K562 (cell line): Measurements from ENCODE around the gene IFI6. TPM values are rescaled to one million over a fixed set of nuclear protein-coding genes. Genes with fewer than 3 reads are reported as not detected.

Experiments used
- BRF2 ChIP-seq: IDR thresholded peaks from 3 replicates; pipeline ENCODE4 v1.6.1; 2011; ENCODE audit warnings: borderline replicate concordance, mild to moderate bottlenecking; ENCODE audit not compliant: insufficient read length, insufficient read depth
- CC2D1A ChIP-seq: fragments of 450-650 bp; IDR thresholded peaks from 2 replicates; pipeline ENCODE4 v1.6.1; 2017; ENCODE audit warnings: mild to moderate bottlenecking
- CXXC5 ChIP-seq: fragments of 250-450 bp; sonication (Bioruptor Pico); IDR thresholded peaks from 2 replicates; pipeline ENCODE4 v1.8.0; 2022; ENCODE audit warnings: inconsistent platforms, mild to moderate bottlenecking, moderate library complexity
- DDX20 ChIP-seq: fragments of 450-650 bp; IDR thresholded peaks from 2 replicates; pipeline ENCODE4 v1.6.1; 2016; ENCODE audit warnings: missing genetic modification characterization, low read depth, mild to moderate bottlenecking, missing compliant biosample characterization, moderate library complexity
- FUS ChIP-seq: fragments of 200-400 bp; formaldehyde crosslinking; optimal IDR thresholded peaks from 2 replicates; pipeline ENCODE3; 2017; ENCODE audit warnings: low read depth, low read length
- HSF4 ChIP-seq: fragments of 250-450 bp; sonication (Bioruptor Pico); IDR thresholded peaks from 2 replicates; pipeline ENCODE4 v2.1.2; 2022; ENCODE audit warnings: mild to moderate bottlenecking, moderate library complexity, borderline replicate concordance
- SREBF1 ChIP-seq: fragments of 150-350 bp; IDR thresholded peaks from 2 replicates; pipeline ENCODE4 v1.6.1; 2014; ENCODE audit warnings: antibody characterized with exemption, low read depth, low read length, borderline replicate concordance
- TRIM28 ChIP-seq: fragments of 450-650 bp; IDR thresholded peaks from 2 replicates; pipeline ENCODE4 v1.6.1; 2017
- TSC22D4 ChIP-seq: fragments of 450-650 bp; IDR thresholded peaks from 2 replicates; pipeline ENCODE4 v1.6.1; 2016; ENCODE audit warnings: missing genetic modification characterization, missing biosample characterization, control low read depth
- XRCC5 ChIP-seq: fragments of 200-400 bp; formaldehyde crosslinking; IDR thresholded peaks from 2 replicates; pipeline ENCODE4 v1.6.1; 2017; ENCODE audit warnings: low read depth, mild to moderate bottlenecking, low read length
- ZBTB33 ChIP-seq: sonication (generic); formaldehyde crosslinking; IDR thresholded peaks from 2 replicates; pipeline ENCODE4 v1.8.1; 2023; ENCODE audit warnings: mild to moderate bottlenecking, missing genetic modification reagents
- ZC3H4 ChIP-seq: sonication (generic); formaldehyde crosslinking; IDR thresholded peaks from 2 replicates; pipeline ENCODE4 v1.9.0; 2021; ENCODE audit warnings: missing genetic modification reagents, borderline replicate concordance
- ZNF217 ChIP-seq: sonication (generic); formaldehyde crosslinking; IDR thresholded peaks from 2 replicates; pipeline ENCODE4 v1.8.0; 2022; ENCODE audit warnings: mild to moderate bottlenecking, missing genetic modification reagents
- ZNF511 ChIP-seq: sonication (generic); formaldehyde crosslinking; IDR thresholded peaks from 2 replicates; pipeline ENCODE4 v1.8.0; 2022; ENCODE audit warnings: mild to moderate bottlenecking, missing genetic modification reagents
- polyA plus RNA-seq, 8 experiments: library from polyadenylated mRNA; depleted of rRNA in 4 of 8; stranded (reverse) in 5 of 8; unstranded in 3 of 8; fragments of >200 nt; fragmentation: Nextera tagmentation in 2 of 8; fragmentation: Illumina TruSeq in 1 of 8; extraction: Ambion mirVana in 2 of 8; extraction: Trizol in 1 of 8; gene quantifications; 2 replicates each; pipeline versions ENCODE4 v1.2.1 to v1.2.3, GENCODE V29; 2011 to 2014; ENCODE audit warnings: inconsistent platforms in 1 of 8, missing spikeins in 1 of 8
- total RNA-seq, 7 experiments: library from RNA; depleted of rRNA in 6 of 7; stranded (reverse); fragments of >200 nt in 6 of 7; fragmentation: Illumina TruSeq in 2 of 7; extraction: Trizol in 2 of 7; gene quantifications; 2 replicates each; pipeline versions ENCODE4 v1.2.1 to v1.2.3, GENCODE V29; 2011 to 2021; ENCODE audit warnings: low replicate concordance in 1 of 7
- TF ChIP-seq, protein P1 (sequence below): fragments of 450-650 bp; IDR thresholded peaks from 2 replicates; pipeline ENCODE4 v1.6.1; 2014; ENCODE audit warnings: low read depth, mild to moderate bottlenecking, moderate library complexity, borderline replicate concordance
- TF ChIP-seq, protein P2 (sequence below): sonication (generic); formaldehyde crosslinking; IDR thresholded peaks from 2 replicates; pipeline ENCODE4 v1.8.1; 2023; ENCODE audit warnings: mild to moderate bottlenecking, missing genetic modification reagents, moderate library complexity
- TF ChIP-seq, protein P3 (sequence below): fragments of 450-650 bp; formaldehyde crosslinking; IDR thresholded peaks from 2 replicates; pipeline ENCODE4 v1.4.0; 2020; ENCODE audit warnings: mild to moderate bottlenecking, moderate library complexity

Gene IFI6
- total and polyA plus RNA-seq, 9 of the 15 experiments (the other 6 are each of a cell fraction or from before 2014, with no cell fraction given), result 0.17 to 4.5 (median 2.2) TPM

DNA sequence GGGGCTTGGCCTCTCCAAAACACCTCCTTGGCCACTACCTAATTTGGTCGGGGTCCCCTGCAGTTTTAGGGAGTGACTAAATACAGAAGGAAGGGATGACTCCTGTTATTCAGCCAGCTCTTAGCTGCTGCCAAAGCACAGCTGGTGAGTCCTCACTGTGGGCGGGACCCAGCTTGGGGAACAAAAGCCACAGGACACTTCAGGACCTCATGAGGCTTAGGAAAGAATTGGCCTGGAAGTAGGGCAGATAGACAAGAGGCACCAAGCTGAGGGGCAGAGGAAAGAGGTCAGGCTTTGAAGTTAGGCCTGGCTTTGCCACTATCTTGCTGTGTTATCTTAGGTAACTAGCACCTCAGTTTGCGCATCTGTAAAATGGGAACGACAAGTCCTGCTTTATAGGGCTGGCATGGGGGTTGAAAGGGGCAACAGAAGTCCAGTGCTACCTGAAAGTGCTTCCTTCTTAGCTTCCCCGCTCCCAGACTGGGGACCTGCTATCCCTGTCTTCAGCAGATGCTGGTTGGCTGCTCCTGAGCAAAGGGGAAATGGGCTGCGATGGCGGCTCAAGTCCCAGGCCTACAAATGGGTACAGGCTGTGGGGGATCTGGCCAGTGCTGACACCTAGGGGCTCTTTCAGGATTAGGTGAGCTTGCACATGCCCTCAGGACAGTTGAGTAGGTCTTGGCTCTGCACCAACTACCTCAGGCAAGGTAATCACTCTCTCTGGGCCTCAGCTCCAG, 15.7 kb downstream of the IFI6 start (continued):
- no peak for TF ChIP-seq ZC3H4 (CRISPR knock-in tag)
- TF ChIP-seq SREBF1, result no peak
- no peak for TF ChIP-seq BRF2
- no peak for TF ChIP-seq HSF4 (CRISPR knock-in tag)
- TF ChIP-seq CC2D1A, result peak; percentile 33; the same call in 1 of the 2 replicates
- no peak for TF ChIP-seq ZNF511 (CRISPR knock-in tag)
- no peak for TF ChIP-seq TRIM28
- no peak for TF ChIP-seq XRCC5
- TF ChIP-seq, protein P1, sequence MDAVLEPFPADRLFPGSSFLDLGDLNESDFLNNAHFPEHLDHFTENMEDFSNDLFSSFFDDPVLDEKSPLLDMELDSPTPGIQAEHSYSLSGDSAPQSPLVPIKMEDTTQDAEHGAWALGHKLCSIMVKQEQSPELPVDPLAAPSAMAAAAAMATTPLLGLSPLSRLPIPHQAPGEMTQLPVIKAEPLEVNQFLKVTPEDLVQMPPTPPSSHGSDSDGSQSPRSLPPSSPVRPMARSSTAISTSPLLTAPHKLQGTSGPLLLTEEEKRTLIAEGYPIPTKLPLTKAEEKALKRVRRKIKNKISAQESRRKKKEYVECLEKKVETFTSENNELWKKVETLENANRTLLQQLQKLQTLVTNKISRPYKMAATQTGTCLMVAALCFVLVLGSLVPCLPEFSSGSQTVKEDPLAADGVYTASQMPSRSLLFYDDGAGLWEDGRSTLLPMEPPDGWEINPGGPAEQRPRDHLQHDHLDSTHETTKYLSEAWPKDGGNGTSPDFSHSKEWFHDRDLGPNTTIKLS, result no peak
- TF ChIP-seq TSC22D4 (tag), result no peak
- TF ChIP-seq, protein P2, sequence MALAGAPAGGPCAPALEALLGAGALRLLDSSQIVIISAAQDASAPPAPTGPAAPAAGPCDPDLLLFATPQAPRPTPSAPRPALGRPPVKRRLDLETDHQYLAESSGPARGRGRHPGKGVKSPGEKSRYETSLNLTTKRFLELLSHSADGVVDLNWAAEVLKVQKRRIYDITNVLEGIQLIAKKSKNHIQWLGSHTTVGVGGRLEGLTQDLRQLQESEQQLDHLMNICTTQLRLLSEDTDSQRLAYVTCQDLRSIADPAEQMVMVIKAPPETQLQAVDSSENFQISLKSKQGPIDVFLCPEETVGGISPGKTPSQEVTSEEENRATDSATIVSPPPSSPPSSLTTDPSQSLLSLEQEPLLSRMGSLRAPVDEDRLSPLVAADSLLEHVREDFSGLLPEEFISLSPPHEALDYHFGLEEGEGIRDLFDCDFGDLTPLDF (CRISPR knock-in tag), result peak; percentile 63; the same call in 1 of the 2 replicates
- no peak for TF ChIP-seq CXXC5 (CRISPR knock-in tag)
- TF ChIP-seq FUS, result no peak
- TF ChIP-seq, protein P3, sequence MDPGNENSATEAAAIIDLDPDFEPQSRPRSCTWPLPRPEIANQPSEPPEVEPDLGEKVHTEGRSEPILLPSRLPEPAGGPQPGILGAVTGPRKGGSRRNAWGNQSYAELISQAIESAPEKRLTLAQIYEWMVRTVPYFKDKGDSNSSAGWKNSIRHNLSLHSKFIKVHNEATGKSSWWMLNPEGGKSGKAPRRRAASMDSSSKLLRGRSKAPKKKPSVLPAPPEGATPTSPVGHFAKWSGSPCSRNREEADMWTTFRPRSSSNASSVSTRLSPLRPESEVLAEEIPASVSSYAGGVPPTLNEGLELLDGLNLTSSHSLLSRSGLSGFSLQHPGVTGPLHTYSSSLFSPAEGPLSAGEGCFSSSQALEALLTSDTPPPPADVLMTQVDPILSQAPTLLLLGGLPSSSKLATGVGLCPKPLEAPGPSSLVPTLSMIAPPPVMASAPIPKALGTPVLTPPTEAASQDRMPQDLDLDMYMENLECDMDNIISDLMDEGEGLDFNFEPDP (CRISPR knock-in tag), result no peak
- TF ChIP-seq ZNF217 (CRISPR knock-in tag), result no peak; the same call in 1 of the 2 replicates
- TF ChIP-seq DDX20 (tag), result no peak
- peak; percentile 74; the same call in 1 of the 2 replicates for TF ChIP-seq ZBTB33 (CRISPR knock-in tag)
